ENCODE measurements around the gene HDLBP.

The HDLBP gene

GRCh38 chr2:241227594-241227993, 87.9 kb downstream of the HDLBP start:
- no peak for DNase-seq

GRCh38 chr2:241226723-241227572, 88.5 kb downstream of the HDLBP start:
- DNase-seq: no peak

GRCh38 chr2:241225983-241226382, 89.5 kb downstream of the HDLBP start:
- DNase-seq: no peak

GRCh38 chr2:241225545-241225944, 89.9 kb downstream of the HDLBP start:
- no peak for DNase-seq

- no peak for DNase-seq
Observed at GRCh38 chr2:241224851-241225438, 90.5 kb downstream of the HDLBP start.

- no peak for DNase-seq
Observed at GRCh38 chr2:241224018-241224850, 91.2 kb downstream of the HDLBP start.

GRCh38 chr2:241223211-241224017, 92.1 kb downstream of the HDLBP start:
- DNase-seq: no peak

GRCh38 chr2:241219856-241220356, 95.6 kb downstream of the HDLBP start:
- no peak for DNase-seq

- DNase-seq: no peak
Observed at GRCh38 chr2:241219030-241219382, 96.5 kb downstream of the HDLBP start.

GRCh38 chr2:241218131-241219029, 97.1 kb downstream of the HDLBP start:
- peak; percentile 25 to 42 for DNase-seq

- DNase-seq: peak; percentile 60 to 68
Observed at GRCh38 chr2:241217320-241218031, 98.0 kb downstream of the HDLBP start.

- DNase-seq: no peak
Observed at GRCh38 chr2:241216211-241216761, 99.2 kb downstream of the HDLBP start.

GRCh38 chr2:241215421-241215820, 100.1 kb downstream of the HDLBP start:
- DNase-seq: no peak

GRCh38 chr2:241214766-241215165, 100.7 kb downstream of the HDLBP start:
- DNase-seq: no peak

- DNase-seq: no peak
Observed at GRCh38 chr2:241214209-241214608, 101.3 kb downstream of the HDLBP start.

- DNase-seq: no peak
Observed at GRCh38 chr2:241213567-241213966, 101.9 kb downstream of the HDLBP start.

GRCh38 chr2:241213041-241213440, 102.4 kb downstream of the HDLBP start:
- no peak for DNase-seq

- DNase-seq: no peak
Observed at GRCh38 chr2:241211276-241211675, 104.2 kb downstream of the HDLBP start.

GRCh38 chr2:241209271-241209670, 106.2 kb downstream of the HDLBP start:
- DNase-seq: no peak

- no peak for DNase-seq
Observed at GRCh38 chr2:241208058-241208457, 107.4 kb downstream of the HDLBP start.
